ENCODE results near the gene AKIRIN2.

GRCh38 chr6:87661503-87661902 lies 40.5 kb downstream of the AKIRIN2 start:
- TF ChIP-seq REST (IDR thresholded peaks at IDR 0.05; ENCODE audit: borderline replicate concordance in 1 of 2, low read depth in 1 of 2, low read length in 2 of 2) (no peak), CTCF (CRISPR knock-in tag; IDR thresholded peaks at IDR 0.05) (no peak), MXD4 (CRISPR knock-in tag; IDR thresholded peaks at IDR 0.05) (no peak), KDM5A (IDR thresholded peaks at IDR 0.05; ENCODE audit: borderline replicate concordance, low read length) (no peak), KLF13 (CRISPR knock-in tag; IDR thresholded peaks at IDR 0.05) (no peak), RORA (CRISPR knock-in tag; IDR thresholded peaks at IDR 0.05) (no peak), FOXA3 (CRISPR knock-in tag; IDR thresholded peaks at IDR 0.05) (no peak), CBFB (CRISPR knock-in tag; IDR thresholded peaks at IDR 0.05) (no peak), EP300 (IDR thresholded peaks at IDR 0.05; ENCODE audit: low read depth in 2 of 2, low read length in 2 of 2) (no peak), EP300 (CRISPR knock-in tag; IDR thresholded peaks at IDR 0.05; ENCODE audit: borderline replicate concordance) (no peak), SIN3B (IDR thresholded peaks at IDR 0.05; ENCODE audit: low read length) (no peak), RAD21 (CRISPR knock-in tag; IDR thresholded peaks at IDR 0.05) (no peak)
